Epidermal melanocyte (primary cell): Measurements from ENCODE around the gene RBM19.

ENCODE experiments used
- DNase-seq: peaks from one replicate; pipeline ENCODE4 v3.0.0; 2011; ENCODE audit warnings: low spot score; ENCODE audit not compliant: insufficient read length

RBM19 gene

DNA sequence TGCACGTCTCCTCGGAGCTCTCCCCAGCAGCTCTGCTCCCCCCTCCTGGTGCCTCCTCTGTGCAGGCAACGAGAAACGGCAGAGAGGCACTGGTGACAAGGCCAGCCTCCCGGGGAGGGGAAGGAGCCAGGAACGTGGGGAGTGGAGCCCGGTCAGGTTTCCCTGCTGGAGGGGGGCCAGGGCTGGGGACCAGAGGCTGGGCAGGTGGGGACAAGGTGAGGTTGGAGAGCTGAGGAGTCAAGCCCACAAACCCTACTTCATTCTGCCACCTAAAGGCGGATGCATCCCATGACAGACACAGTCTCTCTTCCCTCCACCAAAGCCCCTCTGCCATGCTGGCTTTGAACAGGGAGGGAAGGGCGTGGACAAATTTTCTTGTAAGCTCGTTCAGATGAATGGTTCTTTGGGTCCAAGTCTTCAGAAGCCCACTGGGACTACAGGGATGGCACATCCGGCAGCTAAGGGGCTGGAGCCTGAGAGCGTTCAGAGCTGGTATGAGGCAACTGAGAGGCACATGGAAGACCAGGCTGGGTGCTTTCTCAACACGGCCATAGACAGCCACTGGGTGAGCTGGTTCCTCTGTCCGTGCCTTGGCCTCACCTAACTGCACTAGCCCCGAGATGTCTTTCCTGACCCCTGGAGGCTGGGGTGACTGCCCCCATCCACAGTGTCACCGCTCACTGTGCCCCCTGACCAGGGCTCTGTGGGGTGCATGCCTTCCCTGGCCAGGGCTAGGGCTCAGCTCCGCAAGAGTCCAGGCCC is 105.9 kb downstream of the RBM19 start:
- no peak for DNase-seq

DNA sequence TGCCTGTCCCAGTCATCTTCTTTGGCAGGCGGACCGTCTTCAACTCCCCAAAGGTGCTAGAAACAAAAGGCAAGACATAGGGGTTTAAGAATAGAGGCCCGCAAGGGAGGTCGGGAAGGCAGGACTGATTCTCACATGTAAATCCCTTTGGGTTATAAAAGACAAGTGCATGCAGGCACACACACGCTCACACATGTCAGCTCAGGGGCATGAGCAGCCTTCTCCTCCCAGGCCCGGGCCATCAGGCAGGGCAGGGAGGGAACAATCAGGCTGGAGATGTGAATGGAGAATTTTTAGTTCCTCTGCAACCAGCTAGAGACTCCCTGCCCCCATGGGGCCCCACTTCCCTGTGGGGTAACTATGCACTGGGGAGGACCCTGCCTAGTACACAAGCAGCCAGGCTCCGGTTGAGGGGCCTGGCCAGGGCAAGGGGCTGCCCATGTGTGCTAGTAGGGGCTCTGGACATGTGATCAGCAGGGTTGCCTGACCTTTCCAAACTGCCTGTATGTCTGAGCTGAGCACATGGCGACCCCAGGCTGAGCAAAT is 107.2 kb downstream of the RBM19 start:
- no peak for DNase-seq

DNA sequence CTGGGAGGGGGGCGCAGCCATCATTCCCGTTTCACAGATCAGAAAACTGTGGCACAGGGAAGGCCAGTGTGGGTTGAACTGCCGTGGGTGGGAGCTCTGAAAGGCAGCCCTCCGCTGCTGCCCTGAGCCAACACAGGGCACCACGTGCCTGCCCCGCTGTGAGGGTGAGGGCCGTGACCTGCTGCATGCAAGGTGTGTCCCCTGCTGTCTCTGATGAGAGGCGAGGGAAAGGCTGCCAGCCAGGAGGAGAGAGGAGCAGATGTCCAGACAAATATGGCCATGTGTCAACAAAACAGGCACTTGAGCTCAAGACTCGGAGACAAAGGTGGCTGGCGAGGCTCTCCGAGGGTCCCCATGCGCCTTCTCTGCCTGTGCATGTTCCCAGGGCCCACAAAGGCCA is 108.8 kb downstream of the RBM19 start:
- no peak for DNase-seq

DNA sequence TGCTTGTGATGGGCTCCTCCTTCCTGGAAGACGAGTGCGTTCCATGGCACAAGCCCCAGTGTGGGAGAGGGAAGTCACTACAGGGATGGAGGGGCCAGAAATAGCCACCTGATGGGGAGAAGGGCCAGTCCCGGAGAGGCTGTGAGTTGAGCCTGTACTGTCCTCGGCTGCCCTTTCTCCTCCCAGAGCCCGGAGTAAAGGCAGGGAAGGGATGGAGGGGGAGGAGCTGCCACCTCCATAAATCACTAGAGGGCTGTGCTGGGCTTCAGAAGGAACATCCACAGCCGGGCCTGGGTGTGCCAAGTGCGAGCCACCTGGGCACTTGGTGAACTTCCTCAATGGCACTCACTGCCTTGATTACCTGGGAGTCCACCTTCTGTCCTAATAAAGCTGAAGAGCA is 110.1 kb downstream of the RBM19 start:
- no peak for DNase-seq

DNA sequence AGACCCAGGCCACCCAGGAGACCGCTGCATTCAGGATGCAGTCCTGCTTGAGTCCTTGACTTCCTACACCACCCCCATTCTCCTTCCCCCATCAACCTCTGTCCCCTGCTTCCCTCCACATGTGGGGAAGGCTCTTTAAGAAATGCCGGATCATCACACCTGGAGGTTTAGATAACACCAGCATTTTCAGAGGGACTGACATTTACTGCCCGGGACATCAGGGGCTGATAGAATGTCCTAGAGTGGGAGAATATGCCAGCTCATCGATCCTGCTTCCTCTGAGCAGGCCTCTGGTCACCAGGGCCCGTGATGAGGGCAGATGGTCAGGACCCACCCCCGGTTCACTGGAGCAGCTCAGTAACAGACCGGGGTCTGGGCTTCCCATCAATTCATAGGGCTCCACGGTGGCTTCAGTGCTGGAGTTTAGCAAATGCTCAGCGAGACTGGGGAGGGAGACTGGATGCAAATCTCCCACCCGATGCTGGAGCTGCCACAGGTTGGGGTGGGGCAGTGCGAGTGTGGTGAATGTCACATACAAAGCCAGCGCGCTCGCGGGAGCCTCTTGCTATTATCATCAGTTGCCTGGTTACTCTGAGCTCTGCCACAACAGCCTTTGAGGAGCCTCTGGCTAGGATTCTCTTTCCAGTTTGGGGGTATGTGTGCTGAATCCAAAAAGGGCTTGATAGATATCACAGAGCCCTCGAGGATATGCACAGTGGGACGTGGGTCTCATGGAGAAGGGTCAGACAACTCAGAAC is 111.6 kb downstream of the RBM19 start:
- DNase-seq: no peak

DNA sequence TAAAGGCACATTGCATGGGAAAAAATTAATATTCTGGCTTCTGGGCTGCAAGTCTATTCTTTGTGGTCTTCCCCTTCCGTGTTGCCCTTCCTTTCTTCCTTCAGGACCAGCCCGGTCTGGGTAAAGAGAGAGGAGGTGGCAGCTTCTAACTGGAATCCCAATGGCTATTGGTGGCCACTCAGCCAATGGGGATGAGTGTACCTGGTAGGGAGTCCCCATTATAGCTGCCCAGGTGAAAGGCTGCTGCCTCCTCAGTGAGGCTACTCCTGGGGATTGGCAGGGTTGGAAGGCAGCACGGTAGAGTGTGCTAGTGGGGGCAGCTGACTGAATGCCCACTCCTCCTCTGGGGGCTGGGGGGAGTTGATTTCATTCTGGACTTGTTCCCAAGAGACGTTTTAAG is 112.6 kb downstream of the RBM19 start:
- no peak for DNase-seq

DNA sequence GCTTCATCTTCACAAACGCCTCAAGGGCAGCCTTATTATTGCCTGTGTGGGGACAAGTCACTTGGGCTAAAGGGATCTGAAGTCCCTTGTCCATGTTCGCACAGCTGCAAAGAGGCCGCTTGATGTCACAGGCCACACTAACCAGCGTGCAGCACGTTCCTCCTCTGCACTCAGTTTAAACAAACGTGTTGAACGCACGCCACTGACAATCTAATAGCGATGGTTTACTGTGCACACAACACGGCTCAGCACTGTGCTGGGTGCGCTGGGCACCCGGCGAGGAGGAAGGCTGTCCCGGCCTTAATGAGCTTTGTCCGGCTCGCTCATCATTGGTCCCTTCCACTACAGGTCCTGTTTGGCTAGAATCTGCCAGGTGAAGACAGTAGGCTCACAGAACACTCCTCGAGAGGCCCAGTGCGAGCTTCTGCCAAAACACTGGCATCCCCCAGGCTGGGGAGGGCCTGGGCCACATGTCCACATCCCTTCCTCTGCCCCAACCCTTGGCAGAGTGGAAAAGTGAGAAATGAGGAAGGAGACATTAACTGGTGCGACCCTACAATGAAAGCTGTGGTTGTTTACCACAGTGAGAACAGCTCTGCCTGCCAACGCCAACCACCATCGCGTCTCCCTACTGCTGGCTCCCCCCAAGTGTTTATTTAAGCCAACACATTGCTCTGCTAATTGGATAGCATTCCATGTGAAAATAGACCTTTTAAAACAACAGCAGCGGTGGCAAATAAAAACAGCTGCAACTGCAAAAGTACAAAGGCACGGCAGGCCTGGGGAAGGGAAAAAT is 113.2 kb downstream of the RBM19 start:
- DNase-seq: no peak

DNA sequence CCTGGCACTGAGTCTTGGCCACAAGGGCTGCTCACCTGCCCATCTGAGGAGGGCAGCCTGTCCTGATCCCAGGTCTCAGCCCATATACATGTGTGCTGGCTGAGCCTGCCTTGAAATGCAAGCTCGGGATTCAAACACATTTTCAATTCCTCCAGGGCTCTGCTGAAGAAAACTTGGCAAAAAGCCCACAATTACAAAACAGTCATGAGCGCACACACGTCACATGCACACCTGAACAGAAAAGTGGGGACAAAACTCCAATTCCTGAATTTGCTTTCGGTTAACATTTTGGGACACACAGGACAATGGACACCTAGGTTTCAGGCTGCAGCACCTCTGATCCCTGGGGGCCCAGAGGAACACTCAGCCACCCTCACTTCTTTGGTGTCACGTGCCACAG is 113.9 kb downstream of the RBM19 start:
- DNase-seq: no peak

DNA sequence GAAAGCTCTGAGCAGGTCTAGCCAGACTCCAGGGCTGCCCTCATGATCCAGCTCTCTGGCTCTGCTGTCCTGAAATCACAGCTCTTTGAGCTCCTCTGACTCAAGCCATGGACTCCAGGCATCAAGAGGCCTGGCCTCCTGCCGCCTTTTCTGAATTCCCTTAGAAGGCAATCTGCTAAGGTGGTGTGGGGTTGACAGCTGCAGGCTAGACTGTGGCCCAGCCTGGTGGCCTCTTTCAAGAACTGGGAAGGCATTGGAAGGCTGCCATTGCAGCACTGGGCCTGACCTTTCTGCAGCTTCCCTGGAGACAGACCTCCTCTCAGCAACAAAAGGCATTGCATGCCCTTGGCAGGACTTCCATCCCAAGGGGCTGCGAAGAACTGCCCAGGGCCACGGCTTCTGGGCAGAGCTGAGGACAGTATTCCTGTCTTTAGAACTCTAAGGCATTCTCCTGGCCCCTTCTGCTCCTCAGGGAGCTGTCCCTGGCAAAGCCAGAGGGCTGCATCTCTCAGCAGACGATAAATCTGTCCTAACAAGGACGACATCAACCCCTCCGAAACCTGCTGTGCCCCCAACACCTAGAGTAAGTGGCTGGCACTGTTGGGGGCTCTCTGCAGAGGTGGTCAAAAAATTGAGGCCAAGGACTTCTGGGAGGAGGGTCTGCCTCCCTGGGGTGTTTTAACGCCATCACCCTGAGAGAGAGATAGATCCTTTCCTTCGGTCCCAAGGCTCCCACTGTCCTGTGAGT is 115.6 kb downstream of the RBM19 start:
- DNase-seq: no peak

DNA sequence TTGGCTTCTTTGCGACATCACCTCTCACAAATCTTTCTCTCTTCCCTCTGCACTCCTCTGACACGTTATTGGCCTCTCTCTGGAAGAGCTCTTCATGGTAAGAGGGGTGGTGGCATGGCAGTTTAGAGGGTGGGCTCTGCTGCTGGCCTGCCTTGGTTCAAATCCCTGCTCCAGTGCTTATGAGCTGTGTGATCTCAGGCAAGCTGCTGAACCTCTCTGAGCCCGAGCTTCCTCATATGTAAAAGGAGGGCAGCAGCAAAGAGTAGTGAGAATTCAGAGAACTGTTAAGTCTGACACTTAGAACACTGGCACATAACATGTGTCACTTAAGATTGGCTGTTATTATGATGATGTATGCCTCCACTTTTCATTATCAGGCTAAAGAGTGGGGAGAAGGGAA is 118.3 kb downstream of the RBM19 start:
- no peak for DNase-seq

DNA sequence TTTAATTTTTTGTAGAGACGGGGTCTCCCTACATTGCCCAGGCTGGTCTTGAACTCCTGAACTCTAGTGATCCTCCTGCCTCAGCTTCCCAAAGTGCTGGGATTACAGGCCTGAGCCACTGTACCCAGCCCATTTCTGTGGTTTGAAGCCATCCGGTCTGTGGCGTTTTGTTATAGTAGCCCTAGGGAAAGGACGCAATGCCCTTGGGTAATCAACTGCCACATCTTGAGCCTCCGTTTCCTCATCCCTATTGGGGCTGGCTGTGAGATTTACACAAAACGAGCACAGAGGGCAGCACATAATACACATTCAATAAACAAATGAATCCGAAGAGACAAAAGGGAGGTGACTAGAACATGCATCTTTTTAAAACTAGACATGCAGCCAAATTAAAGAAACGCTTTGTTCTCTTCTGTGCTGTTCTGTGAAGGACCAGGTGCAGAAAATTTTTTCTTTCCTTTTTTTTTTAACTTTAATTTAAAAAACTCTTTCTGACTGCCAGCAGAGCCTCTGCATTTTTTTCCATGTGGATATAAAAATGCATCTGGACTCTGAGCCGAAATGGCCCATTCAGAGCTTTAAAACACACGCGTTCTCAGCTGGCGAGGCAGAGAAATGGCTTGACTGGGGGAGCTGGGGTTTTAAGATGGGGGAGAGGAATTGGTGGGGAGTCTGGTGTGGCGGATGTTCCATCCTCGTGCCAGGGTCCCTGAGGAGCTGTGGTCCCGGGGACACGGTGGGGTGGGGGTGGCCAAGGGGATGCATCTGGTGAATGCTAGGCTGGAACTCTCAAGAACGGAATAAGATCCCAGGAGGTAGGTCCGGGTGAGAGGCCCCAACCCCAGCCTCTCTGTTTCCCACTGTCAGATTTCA is 119.0 kb downstream of the RBM19 start:
- no peak for DNase-seq

DNA sequence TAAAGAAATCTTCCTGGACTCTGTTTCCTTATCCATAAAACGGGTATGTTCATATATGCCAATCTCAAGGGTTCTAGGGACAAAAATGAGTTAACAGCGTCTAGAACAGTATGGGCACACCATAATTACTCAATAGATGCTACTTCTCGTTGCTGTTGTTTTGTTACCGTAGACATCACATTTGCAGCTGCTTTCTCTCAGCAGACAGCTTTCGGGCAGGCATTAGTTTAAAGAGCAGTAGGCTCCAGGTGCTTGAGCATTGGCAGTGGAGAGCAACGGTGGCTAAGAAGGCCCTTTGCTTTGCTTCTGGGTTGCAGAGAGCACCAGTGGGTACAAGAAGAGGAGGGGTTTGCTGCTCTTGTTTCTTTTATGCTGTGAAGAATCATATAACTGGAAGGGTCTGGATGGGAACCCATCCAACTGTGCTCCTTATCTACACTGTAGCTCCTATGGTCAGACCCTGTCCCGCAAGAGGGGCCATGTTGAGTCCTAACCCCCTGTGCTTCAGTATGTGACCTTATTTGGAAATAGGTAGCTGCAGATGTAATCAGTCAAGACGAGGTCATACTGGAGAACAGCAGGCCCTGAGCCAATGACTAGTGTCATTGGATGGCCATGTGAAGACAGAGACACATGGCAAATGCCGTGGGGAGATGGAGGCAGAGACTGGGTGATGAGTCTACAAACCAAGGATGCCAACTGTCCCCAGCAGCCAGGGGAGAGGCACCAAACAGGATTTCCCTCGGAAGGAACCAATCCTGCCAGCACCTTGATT is 120.0 kb downstream of the RBM19 start:
- DNase-seq: no peak

DNA sequence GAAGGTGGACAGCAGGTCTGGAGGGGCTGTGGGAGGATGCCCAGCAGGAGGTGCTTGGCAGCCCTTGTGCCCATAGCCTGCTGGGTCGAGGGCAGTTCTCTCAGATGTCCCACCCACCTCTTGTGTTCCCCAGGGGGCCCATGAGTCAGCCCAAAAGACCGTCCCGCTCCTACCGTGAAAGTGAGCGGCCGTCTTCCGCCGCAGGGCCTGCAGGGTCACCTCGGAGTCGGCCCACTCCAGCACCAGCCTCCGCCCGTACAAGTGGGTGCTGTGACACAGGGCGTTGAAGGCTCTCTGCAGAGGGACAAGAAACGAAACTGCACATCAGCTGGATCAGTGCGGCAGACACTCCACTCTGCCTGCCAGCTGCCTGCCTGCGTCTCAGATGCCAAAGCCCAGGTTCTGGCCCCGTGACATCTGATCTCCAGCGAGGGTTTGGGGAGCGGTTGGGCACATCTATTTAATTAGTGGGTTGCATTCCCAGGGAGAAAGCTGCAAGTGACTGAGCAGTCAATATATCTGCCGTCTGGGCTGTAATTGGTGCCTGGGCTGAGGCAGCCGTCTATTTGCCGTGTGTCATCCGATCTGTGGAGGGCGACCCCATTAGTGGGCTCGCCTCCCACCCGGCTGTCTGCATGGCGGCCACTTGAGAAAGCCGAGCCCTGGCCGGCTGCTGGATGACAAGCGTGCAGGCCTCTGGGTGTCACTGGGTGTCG is 121.5 kb downstream of the RBM19 start:
- no peak for DNase-seq

DNA sequence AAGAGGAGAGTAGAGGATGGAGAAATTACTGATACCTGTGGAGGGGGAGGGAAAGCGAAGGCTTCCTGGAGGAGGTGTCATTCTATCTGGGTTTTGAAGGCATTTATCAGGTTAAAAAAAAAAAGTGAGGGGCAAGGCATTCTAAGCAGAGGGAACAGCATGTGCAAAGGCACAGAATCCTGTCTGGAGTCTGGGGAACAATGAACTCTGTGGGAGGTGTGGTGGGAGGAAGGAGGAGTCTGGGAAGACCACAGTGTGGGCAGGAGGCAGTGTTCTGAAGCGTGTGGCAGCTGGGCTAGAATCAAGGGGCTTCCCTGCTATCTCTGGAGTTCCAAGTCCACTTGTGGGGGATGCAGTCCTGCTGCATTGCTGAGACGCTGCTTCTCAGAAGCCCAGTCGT is 123.4 kb downstream of the RBM19 start:
- no peak for DNase-seq

DNA sequence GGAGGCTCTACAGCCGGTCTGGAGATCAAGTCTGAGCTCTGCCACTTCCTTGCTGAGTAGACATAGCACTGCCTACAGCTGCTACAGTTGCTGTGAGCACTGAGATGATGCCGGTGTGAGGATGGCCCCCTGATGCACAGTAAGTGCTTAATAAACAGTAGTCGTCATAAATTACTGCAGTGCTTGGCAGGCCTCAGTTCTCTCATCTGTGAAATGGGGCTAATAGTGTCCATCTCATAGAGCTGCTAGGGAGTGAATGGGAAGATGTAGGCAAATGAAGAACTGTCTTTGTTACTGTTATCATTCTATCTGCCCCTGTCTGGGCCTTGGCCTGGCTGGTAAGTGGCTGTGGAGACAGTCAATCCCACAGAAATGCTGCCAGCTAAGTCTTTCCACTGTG is 124.3 kb downstream of the RBM19 start:
- no peak for DNase-seq

DNA sequence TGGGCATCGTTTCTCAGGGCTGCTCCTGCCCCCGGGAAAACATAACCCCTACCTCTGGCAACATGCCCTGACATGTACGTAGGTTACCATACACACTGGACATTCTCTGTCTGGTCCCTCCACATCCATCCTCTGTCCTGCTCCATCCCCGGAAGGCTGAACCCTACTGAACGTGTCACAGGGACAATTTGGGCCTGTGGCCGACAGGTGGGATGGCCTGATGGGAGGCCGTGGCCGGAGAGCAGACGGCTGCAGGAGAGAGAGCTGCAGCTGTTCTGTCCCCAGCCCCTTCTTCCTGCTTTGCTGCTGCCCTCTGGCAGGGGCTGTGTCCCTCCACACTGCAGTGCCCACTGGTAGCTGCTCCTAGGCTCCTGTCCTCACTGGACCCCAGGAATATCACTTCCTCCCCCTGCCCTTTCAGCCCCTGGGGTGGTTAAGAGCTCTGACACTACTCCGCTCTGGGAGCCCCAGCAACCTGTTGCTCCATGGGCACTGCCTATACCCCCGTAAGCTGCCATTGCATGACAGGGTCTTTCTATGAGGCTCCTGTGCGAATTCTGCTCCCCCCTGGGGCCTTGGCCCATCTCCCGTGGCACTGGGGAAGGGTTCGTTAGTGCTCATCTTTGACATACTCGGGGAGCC is 125.6 kb downstream of the RBM19 start:
- no peak for DNase-seq

DNA sequence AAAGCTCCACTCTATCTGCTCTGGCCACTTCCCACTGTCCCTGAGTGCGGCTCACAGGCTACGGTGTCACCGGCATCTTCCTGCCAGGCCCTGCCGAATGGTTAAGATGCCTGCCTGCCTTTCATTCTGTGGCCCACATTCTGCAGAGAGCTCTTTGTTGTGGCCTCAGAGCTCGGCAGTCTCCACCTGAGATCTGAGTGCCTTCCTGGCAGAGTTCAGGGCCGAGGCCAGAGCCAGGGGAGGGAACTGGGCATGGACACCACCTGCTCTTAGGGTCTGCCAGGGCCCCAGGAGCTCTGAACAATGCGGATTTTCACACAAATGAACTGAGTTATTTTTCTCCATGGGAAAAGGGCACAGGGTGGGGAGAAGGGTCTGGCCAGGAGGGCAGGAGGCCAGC is 127.2 kb downstream of the RBM19 start:
- no peak for DNase-seq

DNA sequence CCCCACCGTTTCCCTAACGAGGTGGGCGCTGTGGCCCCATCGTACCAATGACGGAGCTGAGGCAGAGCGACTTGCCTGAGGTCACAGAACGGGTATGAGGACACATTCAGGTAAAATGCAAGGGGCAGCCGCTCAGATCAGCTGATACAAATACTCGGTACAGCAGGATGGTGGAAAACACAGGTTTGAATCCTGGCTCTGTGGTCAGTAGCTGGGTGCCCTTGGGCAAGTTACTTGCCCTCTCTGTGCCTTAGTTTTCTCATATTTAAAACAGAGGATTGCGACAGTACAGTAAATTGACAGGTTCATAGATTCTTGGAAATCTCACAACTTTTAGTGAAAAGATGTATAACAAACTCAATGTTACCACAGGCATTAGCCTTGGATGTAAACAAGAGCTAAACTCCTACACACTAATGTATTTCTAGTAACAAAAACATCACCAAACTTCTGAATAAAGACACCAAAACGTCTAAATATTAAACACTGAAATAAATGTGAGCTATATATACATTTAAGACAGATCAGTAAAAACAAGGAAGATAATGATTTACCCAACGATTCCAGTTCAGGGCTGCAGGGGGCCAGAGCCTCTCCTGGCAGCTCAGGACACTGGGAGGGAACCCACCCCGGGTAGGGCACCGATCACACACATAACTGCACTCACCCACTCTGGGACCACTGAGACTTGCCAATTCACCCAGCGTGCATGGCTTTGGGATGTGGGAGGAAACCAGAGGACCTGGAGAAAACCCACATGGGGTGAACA is 128.4 kb downstream of the RBM19 start:
- DNase-seq: no peak
